HUES48 (cell line): ENCODE measurements around the gene RHOC.

Experiments
- H3K27ac ChIP-seq: one replicate; pipeline ENCODE4 v1.7.0; 2013; ENCODE audit warnings: low read depth, low read length, inconsistent platforms
- H3K27me3 ChIP-seq: 2 replicates; pipeline ENCODE4 v1.6.1; 2013; ENCODE audit warnings: mild to moderate bottlenecking, low read length; ENCODE audit not compliant: control insufficient read depth, insufficient read depth
- H3K36me3 ChIP-seq: 2 replicates; pipeline ENCODE4 v1.6.1; 2013; ENCODE audit warnings: low read length; ENCODE audit not compliant: control insufficient read depth, insufficient read depth
- H3K4me1 ChIP-seq: 2 replicates; pipeline ENCODE4 v1.6.1; 2013; ENCODE audit warnings: mild to moderate bottlenecking, low read length; ENCODE audit not compliant: control insufficient read depth, insufficient read depth
- H3K4me3 ChIP-seq: 2 replicates; pipeline ENCODE4 v1.5.1; 2013; ENCODE audit warnings: mild to moderate bottlenecking, low read depth, low read length
- H3K9ac ChIP-seq: 2 replicates; pipeline ENCODE4 v1.6.1; 2013; ENCODE audit warnings: mild to moderate bottlenecking, low read depth, low read length, moderate library complexity
- H3K9me3 ChIP-seq: 2 replicates; pipeline ENCODE4 v1.6.1; 2013; ENCODE audit warnings: low read length; ENCODE audit not compliant: control insufficient read depth, insufficient read depth

The RHOC gene

DNA sequence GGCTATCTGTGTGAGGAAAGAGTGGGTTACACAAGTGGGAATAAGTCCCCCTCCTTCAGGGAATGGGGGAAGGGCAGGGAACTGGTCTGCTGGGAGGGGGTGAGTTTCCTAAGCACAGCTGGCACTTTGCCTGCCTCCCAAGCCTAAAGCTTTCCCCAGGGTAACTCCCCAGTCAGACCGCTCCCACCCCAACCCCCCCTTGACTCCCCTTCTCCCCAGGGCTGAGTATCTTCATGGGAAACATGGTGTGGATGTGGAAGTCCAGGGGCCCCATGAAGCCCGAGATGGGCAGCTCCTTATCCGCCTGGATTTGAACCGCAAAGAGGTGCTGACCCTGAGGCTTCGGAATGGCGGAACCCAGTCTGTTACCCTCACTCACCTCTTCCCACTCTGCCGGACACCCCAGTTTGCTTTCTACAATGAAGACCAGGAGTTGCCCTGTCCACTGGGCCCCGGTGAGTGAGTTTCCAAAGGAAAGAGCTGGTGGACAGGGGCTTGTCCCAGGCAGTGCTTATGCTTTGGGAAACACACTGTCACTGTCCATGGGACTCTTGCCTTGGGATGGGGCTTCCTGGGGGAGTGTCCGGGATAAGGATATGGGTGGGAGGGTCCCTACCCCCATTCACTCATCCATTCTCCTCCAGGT, 17.6 kb downstream of the RHOC start:
- no peak overlapping the region for H3K27ac ChIP-seq
- H3K4me1 ChIP-seq: no peaks in the 10 kb centered on the region
- H3K36me3 ChIP-seq: peaks cover 25% of the 10 kb centered on the region
- no peaks in the 10 kb centered on the region for H3K9me3 ChIP-seq
- H3K4me3 ChIP-seq: no peak overlapping the region
- H3K27me3 ChIP-seq: no peaks in the 10 kb centered on the region
- H3K9ac ChIP-seq: no peak overlapping the region

DNA sequence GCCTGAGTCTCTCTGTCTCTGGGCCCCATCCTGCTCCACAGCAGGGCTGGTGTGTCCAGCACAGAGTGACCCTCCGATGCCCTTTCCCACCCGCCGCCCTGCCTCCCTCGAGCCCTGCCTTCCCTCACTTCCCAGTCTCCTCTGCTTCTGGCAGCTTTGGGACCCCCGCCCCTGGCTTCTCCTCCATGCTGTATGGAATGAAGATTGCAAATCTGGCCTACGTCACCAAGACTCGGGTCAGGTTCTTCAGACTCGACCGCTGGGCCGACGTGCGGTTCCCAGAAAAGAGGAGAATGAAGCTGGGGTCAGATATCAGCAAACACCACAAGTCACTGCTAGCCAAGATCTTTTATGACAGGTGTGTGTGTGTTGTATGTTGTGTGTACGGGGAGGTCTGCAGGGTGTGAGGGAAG, 18.1 kb downstream of the RHOC start:
- no peak overlapping the region for H3K4me3 ChIP-seq
- H3K36me3 ChIP-seq: peaks cover 20% of the 10 kb centered on the region

DNA sequence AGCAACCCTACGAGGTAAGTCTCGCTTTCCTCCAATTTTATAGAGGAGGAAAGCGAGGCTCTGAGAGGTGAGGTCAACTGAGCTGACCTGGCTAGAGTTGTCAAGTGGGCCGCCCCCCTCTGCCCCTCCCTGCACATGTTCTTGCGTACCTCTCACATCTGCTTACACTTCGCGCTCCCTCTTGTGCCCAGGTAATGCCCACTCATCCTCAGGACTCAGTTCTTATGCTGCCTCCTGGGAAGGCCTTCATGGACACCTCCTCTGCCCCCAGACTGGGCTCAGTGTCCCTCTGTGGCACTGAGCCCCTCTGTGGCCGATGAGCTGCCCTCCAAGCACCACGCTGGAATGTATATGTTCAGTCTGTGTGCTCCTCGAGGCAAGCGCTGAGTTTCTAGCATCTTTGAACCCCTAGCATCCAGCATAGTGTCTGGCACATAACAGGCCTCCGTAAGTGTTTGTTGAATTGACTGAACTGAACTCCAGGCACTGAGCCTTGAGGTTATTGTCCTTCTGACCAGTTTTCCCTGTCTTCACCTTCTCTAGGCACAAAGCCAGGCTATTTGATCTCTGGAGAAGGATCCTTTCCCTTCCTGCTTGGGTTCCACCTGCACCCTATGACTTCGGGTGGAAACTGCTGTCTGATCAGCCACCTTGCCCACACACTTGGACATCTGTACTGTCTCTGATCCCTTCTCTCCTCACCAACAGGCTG, 19.0 kb downstream of the RHOC start:
- Histone ChIP-seq H3K36me3 (peaks cover 15% of the 10 kb centered on the region), H3K27me3 (no peaks in the 10 kb centered on the region), H3K9ac (no peak overlapping the region), H3K27ac (no peak overlapping the region), H3K4me3 (no peak overlapping the region), H3K9me3 (no peaks in the 10 kb centered on the region), H3K4me1 (no peaks in the 10 kb centered on the region)

More for the DNA sequence above, 18.1 kb downstream of the RHOC start:
- no peaks in the 10 kb centered on the region for H3K9me3 ChIP-seq
- H3K4me1 ChIP-seq: no peaks in the 10 kb centered on the region
- no peaks in the 10 kb centered on the region for H3K27me3 ChIP-seq
- no peak overlapping the region for H3K9ac ChIP-seq
- no peak overlapping the region for H3K27ac ChIP-seq

DNA sequence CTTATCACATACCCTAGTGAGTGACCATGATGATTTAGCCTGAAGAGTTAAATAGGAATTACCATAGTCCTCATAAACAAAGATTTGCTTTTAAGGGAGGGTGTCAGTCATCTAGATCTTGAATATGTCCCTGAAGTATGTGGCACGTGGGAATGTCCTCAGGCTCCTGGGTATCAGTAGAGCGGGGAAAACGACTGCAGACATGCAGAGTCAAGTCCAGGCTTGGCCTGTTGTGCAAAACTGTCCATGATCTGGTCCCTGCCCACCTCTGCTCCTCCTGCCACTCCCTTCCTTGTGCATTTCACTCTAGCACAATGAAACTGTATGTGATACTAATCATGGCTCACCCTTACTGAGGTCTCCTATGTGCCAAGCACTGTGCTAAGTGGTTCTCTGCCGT, 19.6 kb downstream of the RHOC start:
- H3K4me1 ChIP-seq: no peaks in the 10 kb centered on the region
- no peak overlapping the region for H3K4me3 ChIP-seq
- H3K36me3 ChIP-seq: peaks cover 9% of the 10 kb centered on the region
- H3K27ac ChIP-seq: no peak overlapping the region
- H3K9ac ChIP-seq: no peak overlapping the region
- no peaks in the 10 kb centered on the region for H3K27me3 ChIP-seq
- no peaks in the 10 kb centered on the region for H3K9me3 ChIP-seq

DNA sequence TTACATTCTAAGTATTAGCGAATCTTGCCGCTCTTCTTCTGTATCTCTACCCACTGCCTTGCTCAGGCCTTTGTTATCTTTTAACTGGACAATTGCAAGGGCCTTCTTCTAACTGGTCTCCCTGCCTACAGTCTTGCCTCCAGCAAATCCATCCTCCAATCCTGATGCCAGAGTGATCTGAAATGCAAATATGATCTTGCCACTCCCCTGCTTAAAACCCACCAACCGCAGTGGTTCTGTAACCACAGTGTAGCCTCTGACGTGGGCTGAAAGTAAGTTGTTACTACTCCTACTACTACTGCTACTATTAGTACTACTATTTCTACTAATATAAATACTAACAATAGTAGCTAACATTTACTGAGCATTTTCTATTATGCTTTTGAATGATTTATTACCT, 20.1 kb downstream of the RHOC start:
- Histone ChIP-seq H3K9me3 (no peaks in the 10 kb centered on the region), H3K4me3 (no peak overlapping the region), H3K9ac (no peak overlapping the region), H3K4me1 (no peaks in the 10 kb centered on the region), H3K36me3 (peaks cover 5% of the 10 kb centered on the region), H3K27me3 (no peaks in the 10 kb centered on the region), H3K27ac (no peak overlapping the region)

- no peaks in the 10 kb centered on the region for H3K4me1 ChIP-seq
- no peak overlapping the region for H3K27ac ChIP-seq
- H3K36me3 ChIP-seq: peaks cover under 1% of the 10 kb centered on the region; the same call in 1 of the 2 replicates
- no peaks in the 10 kb centered on the region for H3K9me3 ChIP-seq
- no peaks in the 10 kb centered on the region for H3K27me3 ChIP-seq
- no peak overlapping the region for H3K4me3 ChIP-seq
- H3K9ac ChIP-seq: no peak overlapping the region
These were observed 20.5 kb downstream of the RHOC start for GRCh38 chr1:112686417-112686816.

- H3K9me3 ChIP-seq: no peaks in the 10 kb centered on the region
- H3K27me3 ChIP-seq: no peaks in the 10 kb centered on the region
- H3K36me3 ChIP-seq: no peaks in the 10 kb centered on the region
- no peaks in the 10 kb centered on the region for H3K4me1 ChIP-seq
- H3K9ac ChIP-seq: no peak overlapping the region
- no peak overlapping the region for H3K27ac ChIP-seq
- no peak overlapping the region for H3K4me3 ChIP-seq
These were observed 21.0 kb downstream of the RHOC start for GRCh38 chr1:112685913-112686312.

- no peaks in the 10 kb centered on the region for H3K36me3 ChIP-seq
- H3K9ac ChIP-seq: no peak overlapping the region
- H3K9me3 ChIP-seq: no peaks in the 10 kb centered on the region
These were observed 28.3 kb downstream of the RHOC start for GRCh38 chr1:112678605-112679004.

GRCh38 chr1:112677501-112677900, 29.4 kb downstream of the RHOC start:
- Histone ChIP-seq H3K4me3 (no peak overlapping the region), H3K36me3 (no peaks in the 10 kb centered on the region), H3K27me3 (peaks cover 19% of the 10 kb centered on the region), H3K27ac (no peak overlapping the region), H3K9ac (no peak overlapping the region), H3K4me1 (peaks cover 23% of the 10 kb centered on the region), H3K9me3 (no peaks in the 10 kb centered on the region)

More at GRCh38 chr1:112678605-112679004, 28.3 kb downstream of the RHOC start:
- Histone ChIP-seq H3K4me1 (peaks cover 12% of the 10 kb centered on the region), H3K4me3 (no peak overlapping the region), H3K27me3 (peaks cover 19% of the 10 kb centered on the region), H3K27ac (no peak overlapping the region)

GRCh38 chr1:112676543-112676942, 30.4 kb downstream of the RHOC start:
- H3K4me1 ChIP-seq: peaks cover 32% of the 10 kb centered on the region
- H3K36me3 ChIP-seq: no peaks in the 10 kb centered on the region
- no peak overlapping the region for H3K27ac ChIP-seq
- H3K9ac ChIP-seq: no peak overlapping the region
- peaks cover 19% of the 10 kb centered on the region for H3K27me3 ChIP-seq
- no peaks in the 10 kb centered on the region for H3K9me3 ChIP-seq
- no peak overlapping the region for H3K4me3 ChIP-seq

GRCh38 chr1:112675728-112676381, 31.1 kb downstream of the RHOC start:
- Histone ChIP-seq H3K4me3 (peak overlapping the region; percentile 91), H3K27me3 (peaks cover 19% of the 10 kb centered on the region), H3K9ac (peak overlapping the region; percentile 76; the same call in 1 of the 2 replicates), H3K9me3 (no peaks in the 10 kb centered on the region), H3K36me3 (peaks cover 7% of the 10 kb centered on the region; the same call in 1 of the 2 replicates), H3K4me1 (peaks cover 39% of the 10 kb centered on the region), H3K27ac (no peak overlapping the region)
